ENCODE data around the gene CCDC18. TPM values are rescaled to one million over a fixed set of nuclear protein-coding genes. Genes with fewer than 3 reads are reported as not detected.

The CCDC18 gene
- total and polyA plus RNA-seq, 4 donors, result 2.7 to 8.5 (median 7.2) TPM

- H3K9me3 ChIP-seq (ENCODE audit: control insufficient read depth in 4 of 4, low read length in 3 of 4), result no peaks in the 10 kb centered on the region
- TF ChIP-seq ZBTB33 (IDR thresholded peaks at IDR 0.05) (no peak), ATF3 (IDR thresholded peaks at IDR 0.05) (no peak), NR2F2 (IDR thresholded peaks at IDR 0.05) (no peak), YY1 (IDR thresholded peaks at IDR 0.05) (no peak), HNF4A (conservative IDR thresholded peaks at IDR 0.05) (no peak), TAF1 (conservative IDR thresholded peaks at IDR 0.05) (no peak), REST (IDR thresholded peaks at IDR 0.05) (no peak), FOXA1 (IDR thresholded peaks at IDR 0.05) (no peak), SP1 (IDR thresholded peaks at IDR 0.05) (no peak), MAX (IDR thresholded peaks at IDR 0.05) (no peak), EGR1 (IDR thresholded peaks at IDR 0.05; ENCODE audit: low read depth in 2 of 2) (no peak), JUND (IDR thresholded peaks at IDR 0.05) (no peak), HNF4G (IDR thresholded peaks at IDR 0.05) (no peak), GABPA (IDR thresholded peaks at IDR 0.05 in 1 of 2, conservative IDR thresholded peaks at IDR 0.05 in 1 of 2) (no peak), RXRA (IDR thresholded peaks at IDR 0.05) (no peak), FOXA2 (IDR thresholded peaks at IDR 0.05) (no peak), RAD21 (IDR thresholded peaks at IDR 0.05) (no peak), CTCF (IDR thresholded peaks at IDR 0.05; ENCODE audit: low read depth, low read length, missing input control) (no peak)
- H3K27me3 ChIP-seq (ENCODE audit: control insufficient read depth in 4 of 4, insufficient read depth in 4 of 4, low read length in 3 of 4), result no peaks in the 10 kb centered on the region
- DNase-seq (ENCODE audit: low spot score), result no peak
- peaks cover 0 to 6% (median 0%) of the 10 kb centered on the region in 4 donors for H3K36me3 ChIP-seq (ENCODE audit: control insufficient read depth in 4 of 4, insufficient read depth in 3 of 4, low read depth in 1 of 4, low read length in 3 of 4)
- no peak overlapping the region for H3K27ac ChIP-seq (ENCODE audit: low read depth in 1 of 2, low read length in 2 of 2)
- no peak overlapping the region for H3K9ac ChIP-seq (ENCODE audit: low read depth in 1 of 2, low read length in 2 of 2)
- no peak overlapping the region for H3K4me3 ChIP-seq (ENCODE audit: low read depth in 1 of 3, low read length in 3 of 3)
- H3K4me1 ChIP-seq (ENCODE audit: control insufficient read depth in 4 of 4, insufficient read depth in 4 of 4, low read length in 3 of 4), result peaks cover 0 to 6% (median 5%) of the 10 kb centered on the region in 4 donors
- 95% methylated on average over 4 of the region's 4 CpGs for WGBS
Observed at GRCh38 chr1:93200714-93201113, 20.2 kb downstream of the CCDC18 start.
